Measurements from ENCODE around the gene DDT. TPM values are rescaled to one million over a fixed set of nuclear protein-coding genes. Genes with fewer than 3 reads are reported as not detected.

Gene DDT
- total and polyA plus RNA-seq, 4 donors = 352 to 1,291 (median 801) TPM

GRCh38 chr22:24021304-24021703 lies 47.1 kb upstream of the DDT start:
- peaks cover 0 to 2% (median 0%) of the 10 kb centered on the region in 4 donors for H3K36me3 ChIP-seq (ENCODE audit: control insufficient read depth in 4 of 4, insufficient read depth in 3 of 4, low read depth in 1 of 4, low read length in 3 of 4)
- H3K27me3 ChIP-seq (ENCODE audit: control insufficient read depth in 4 of 4, insufficient read depth in 4 of 4, low read length in 3 of 4) = no peaks in the 10 kb centered on the region
- H3K4me3 ChIP-seq (ENCODE audit: low read depth in 1 of 3, low read length in 3 of 3) = no peak overlapping the region
- no peak for TF ChIP-seq RAD21 (IDR thresholded peaks at IDR 0.05)
- 97% methylated on average over 3 of the region's 3 CpGs for WGBS
- no peaks in the 10 kb centered on the region for H3K9me3 ChIP-seq (ENCODE audit: control insufficient read depth in 4 of 4, low read length in 3 of 4)
- H3K27ac ChIP-seq (ENCODE audit: low read depth in 1 of 2, low read length in 2 of 2) = no peak overlapping the region
- peaks cover 0 to 3% (median 0%) of the 10 kb centered on the region in 4 donors for H3K4me1 ChIP-seq (ENCODE audit: control insufficient read depth in 4 of 4, insufficient read depth in 4 of 4, low read length in 3 of 4)
- DNase-seq (ENCODE audit: low spot score) = no peak
- H3K9ac ChIP-seq (ENCODE audit: low read depth in 1 of 2, low read length in 2 of 2) = no peak overlapping the region

DNA sequence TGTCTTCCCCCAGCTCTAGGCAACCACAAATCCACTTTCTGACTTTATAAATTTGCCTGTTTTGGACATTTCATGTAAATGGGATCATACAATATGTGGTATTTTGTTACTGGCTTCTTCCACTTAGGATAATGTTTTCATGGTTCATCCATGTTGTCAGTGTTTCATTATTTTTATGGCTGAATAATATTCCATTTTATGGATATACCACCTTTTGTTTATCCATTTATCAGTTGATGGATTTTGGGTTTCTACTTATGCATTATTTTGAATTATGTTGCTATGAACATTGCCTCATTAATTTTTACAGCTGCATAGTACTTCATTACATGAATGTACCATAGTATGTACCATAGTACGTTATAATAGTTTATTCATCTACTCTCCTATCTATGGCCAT lies 41.9 kb upstream of the DDT start:
- no peak overlapping the region for H3K9ac ChIP-seq (ENCODE audit: low read depth in 1 of 2, low read length in 2 of 2)
- no peaks in the 10 kb centered on the region for H3K27me3 ChIP-seq (ENCODE audit: control insufficient read depth in 4 of 4, insufficient read depth in 4 of 4, low read length in 3 of 4)
- H3K9me3 ChIP-seq (ENCODE audit: control insufficient read depth in 4 of 4, low read length in 3 of 4) = no peaks in the 10 kb centered on the region
- TF ChIP-seq JUND (IDR thresholded peaks at IDR 0.05) (no peak), RXRA (IDR thresholded peaks at IDR 0.05) (no peak), HNF4A (conservative IDR thresholded peaks at IDR 0.05) (no peak), ATF3 (IDR thresholded peaks at IDR 0.05) (no peak), FOXA1 (IDR thresholded peaks at IDR 0.05) (no peak), HNF4G (IDR thresholded peaks at IDR 0.05) (no peak), ZBTB33 (IDR thresholded peaks at IDR 0.05) (no peak), GABPA (IDR thresholded peaks at IDR 0.05 in 1 of 2, conservative IDR thresholded peaks at IDR 0.05 in 1 of 2) (no peak)
- DNase-seq (ENCODE audit: low spot score) = no peak
- peaks cover 0 to 2% (median 0%) of the 10 kb centered on the region in 4 donors for H3K36me3 ChIP-seq (ENCODE audit: control insufficient read depth in 4 of 4, insufficient read depth in 3 of 4, low read depth in 1 of 4, low read length in 3 of 4)
- H3K4me1 ChIP-seq (ENCODE audit: control insufficient read depth in 4 of 4, insufficient read depth in 4 of 4, low read length in 3 of 4) = peaks cover 0 to 11% (median 9%) of the 10 kb centered on the region in 4 donors
- 100% methylated on average over 1 of the region's 1 CpG for WGBS
- H3K4me3 ChIP-seq (ENCODE audit: low read depth in 1 of 3, low read length in 3 of 3) = no peak overlapping the region
- H3K27ac ChIP-seq (ENCODE audit: low read depth in 1 of 2, low read length in 2 of 2) = no peak overlapping the region

GRCh38 chr22:24011735-24012068 lies 37.5 kb upstream of the DDT start:
- TF ChIP-seq RAD21 (IDR thresholded peaks at IDR 0.05) = no peak
- TF ChIP-seq NR2F2 (IDR thresholded peaks at IDR 0.05) = no peak
- no peak for TF ChIP-seq HNF4A (conservative IDR thresholded peaks at IDR 0.05)
- no peak for TF ChIP-seq YY1 (IDR thresholded peaks at IDR 0.05)
- TF ChIP-seq ATF3 (IDR thresholded peaks at IDR 0.05) = no peak
- TF ChIP-seq JUND (IDR thresholded peaks at IDR 0.05) = no peak
- no peak for TF ChIP-seq FOXA2 (IDR thresholded peaks at IDR 0.05)
- TF ChIP-seq ZBTB33 (IDR thresholded peaks at IDR 0.05) = no peak
- no peak for TF ChIP-seq HNF4G (IDR thresholded peaks at IDR 0.05)
- TF ChIP-seq RXRA (IDR thresholded peaks at IDR 0.05) = no peak
- Histone ChIP-seq H3K27me3 (ENCODE audit: control insufficient read depth in 4 of 4, insufficient read depth in 4 of 4, low read length in 3 of 4) (no peaks in the 10 kb centered on the region), H3K4me1 (ENCODE audit: control insufficient read depth in 4 of 4, insufficient read depth in 4 of 4, low read length in 3 of 4) (peaks cover 0 to 16% (median 11%) of the 10 kb centered on the region in 4 donors), H3K9ac (ENCODE audit: low read depth in 1 of 2, low read length in 2 of 2) (peak overlapping the region; percentile 55 to 83), H3K9me3 (ENCODE audit: control insufficient read depth in 4 of 4, low read length in 3 of 4) (no peaks in the 10 kb centered on the region), H3K4me3 (ENCODE audit: low read depth in 1 of 3, low read length in 3 of 3) (peak overlapping the region; percentile 77 to 92 (median 84)), H3K36me3 (ENCODE audit: control insufficient read depth in 4 of 4, insufficient read depth in 3 of 4, low read depth in 1 of 4, low read length in 3 of 4) (no peaks in the 10 kb centered on the region), H3K27ac (ENCODE audit: low read depth in 1 of 2, low read length in 2 of 2) (peak overlapping the region; percentile 73 to 76)
- DNase-seq (ENCODE audit: low spot score) = no peak
- WGBS = 1% methylated on average over 10 of the region's 10 CpGs

All from liver (tissue), 9 donors.